Hepatocyte (in vitro differentiated cells): ENCODE results near the gene HHAT.
A peak's percentile ranks its signal among the peaks of the same experiment; 100 is the strongest.

Source experiments
- EZH2phosphoT487 ChIP-seq: fragments of 200-600 bp; sonication (generic); IDR thresholded peaks from one replicate; pipeline ENCODE4 v1.6.1; 2018; ENCODE audit warnings: antibody characterized with exemption, mild to moderate bottlenecking, low read depth, moderate library complexity; ENCODE audit not compliant: unreplicated experiment, severe bottlenecking
- TF ChIP-seq, protein P1 (sequence below): fragments of 200-600 bp; sonication (generic); IDR thresholded peaks from 2 replicates; pipeline ENCODE4 v1.5.1; 2016; ENCODE audit warnings: antibody characterized with exemption, mild to moderate bottlenecking; ENCODE audit not compliant: poor library complexity

DNA sequence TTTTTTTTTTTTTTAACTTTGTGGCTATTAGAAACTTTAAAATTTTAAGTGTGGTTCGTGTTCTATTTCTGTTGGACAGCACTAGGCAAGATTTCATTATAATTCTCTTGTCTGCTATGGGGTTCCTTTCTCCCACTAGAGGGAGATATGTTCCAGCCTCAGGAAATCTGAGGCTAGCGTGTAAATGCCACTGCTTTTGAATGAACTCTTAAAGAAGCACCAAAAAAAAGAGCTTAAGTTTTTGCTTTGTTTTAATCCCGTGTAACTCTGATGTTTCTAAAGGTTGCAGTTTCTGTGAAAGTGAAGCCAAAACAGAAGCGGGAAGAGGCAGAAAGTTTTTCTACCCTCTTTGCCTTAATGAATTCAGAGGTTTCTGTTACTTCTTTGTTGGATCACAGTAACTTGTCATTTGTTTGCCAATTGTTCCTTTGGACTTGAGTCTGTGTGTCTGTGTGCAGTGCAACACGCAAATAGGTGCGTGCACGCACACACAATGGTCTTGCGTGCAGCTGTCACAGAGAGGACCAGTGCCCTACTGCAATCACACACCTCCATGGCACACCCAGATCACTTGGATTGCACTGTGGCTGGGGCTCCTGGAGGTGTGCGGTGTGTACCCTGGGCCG is 32.3 kb downstream of the HHAT start:
- TF ChIP-seq, protein P1, sequence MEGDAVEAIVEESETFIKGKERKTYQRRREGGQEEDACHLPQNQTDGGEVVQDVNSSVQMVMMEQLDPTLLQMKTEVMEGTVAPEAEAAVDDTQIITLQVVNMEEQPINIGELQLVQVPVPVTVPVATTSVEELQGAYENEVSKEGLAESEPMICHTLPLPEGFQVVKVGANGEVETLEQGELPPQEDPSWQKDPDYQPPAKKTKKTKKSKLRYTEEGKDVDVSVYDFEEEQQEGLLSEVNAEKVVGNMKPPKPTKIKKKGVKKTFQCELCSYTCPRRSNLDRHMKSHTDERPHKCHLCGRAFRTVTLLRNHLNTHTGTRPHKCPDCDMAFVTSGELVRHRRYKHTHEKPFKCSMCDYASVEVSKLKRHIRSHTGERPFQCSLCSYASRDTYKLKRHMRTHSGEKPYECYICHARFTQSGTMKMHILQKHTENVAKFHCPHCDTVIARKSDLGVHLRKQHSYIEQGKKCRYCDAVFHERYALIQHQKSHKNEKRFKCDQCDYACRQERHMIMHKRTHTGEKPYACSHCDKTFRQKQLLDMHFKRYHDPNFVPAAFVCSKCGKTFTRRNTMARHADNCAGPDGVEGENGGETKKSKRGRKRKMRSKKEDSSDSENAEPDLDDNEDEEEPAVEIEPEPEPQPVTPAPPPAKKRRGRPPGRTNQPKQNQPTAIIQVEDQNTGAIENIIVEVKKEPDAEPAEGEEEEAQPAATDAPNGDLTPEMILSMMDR: peak; percentile 69
- TF ChIP-seq EZH2phosphoT487: no peak
